Measurements from ENCODE around the gene RCBTB2.

The RCBTB2 gene

DNA sequence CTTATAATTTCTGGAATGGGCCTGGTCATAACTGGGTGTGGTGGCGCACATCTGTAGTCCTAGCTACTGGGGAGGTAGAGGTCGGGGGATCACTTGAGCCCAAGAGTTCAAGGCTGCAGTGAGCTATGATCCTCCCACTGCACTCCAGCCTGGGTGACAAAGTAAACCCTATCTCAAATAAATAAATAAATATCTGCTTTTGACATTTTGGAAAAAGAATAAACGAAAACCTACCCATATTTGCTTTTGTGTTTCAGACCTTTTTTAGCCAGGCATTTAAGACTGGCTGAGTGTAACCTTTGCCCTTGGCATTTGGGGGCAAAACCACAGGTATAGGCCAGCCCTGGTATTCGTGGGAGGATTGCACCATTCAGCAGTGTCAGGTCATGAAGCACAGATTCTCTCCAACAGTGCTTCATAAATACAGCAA, 14.8 kb upstream of the RCBTB2 start:
- H3K4me1 ChIP-seq (ENCODE audit: control insufficient read depth in 2 of 2, insufficient read depth in 2 of 2, low read length in 2 of 2) = peaks cover 0 to 1% of the 10 kb centered on the region in 2 donors
- no peak overlapping the region for H3K4me3 ChIP-seq (ENCODE audit: low read length in 2 of 2)
- H3K9ac ChIP-seq (ENCODE audit: low read depth in 1 of 2, low read length in 2 of 2) = no peak overlapping the region
- no peaks in the 10 kb centered on the region for H3K36me3 ChIP-seq (ENCODE audit: control insufficient read depth in 2 of 2, insufficient read depth in 2 of 2, low read length in 2 of 2)
- no peak overlapping the region for H3K27ac ChIP-seq (ENCODE audit: low read depth in 2 of 2, low read length in 2 of 2)
- H3K9me3 ChIP-seq (ENCODE audit: control insufficient read depth in 2 of 2, low read length in 2 of 2) = peaks cover 10% of the 10 kb centered on the region in 2 donors
- no peaks in the 10 kb centered on the region for H3K27me3 ChIP-seq (ENCODE audit: control insufficient read depth in 2 of 2, insufficient read depth in 2 of 2, low read length in 2 of 2)

DNA sequence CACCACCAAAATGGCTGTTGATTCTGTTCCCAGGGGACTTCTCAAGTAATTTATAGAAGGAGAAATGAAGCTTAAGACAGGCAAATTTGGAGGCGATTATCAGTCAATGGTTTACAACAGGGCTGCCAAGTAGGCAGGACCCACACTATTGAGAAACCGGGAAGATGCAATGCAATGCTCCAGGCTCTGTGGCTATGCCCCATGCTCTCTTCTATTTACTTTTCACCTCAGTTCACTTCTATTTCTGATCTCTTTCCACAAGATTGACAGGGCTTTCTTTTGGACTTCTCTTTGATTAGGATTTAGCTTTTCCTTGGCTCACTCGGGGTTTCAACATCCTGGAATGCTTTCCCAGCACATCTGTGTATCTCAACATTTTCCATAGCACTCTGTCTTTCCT, 12.7 kb upstream of the RCBTB2 start:
- Histone ChIP-seq H3K36me3 (ENCODE audit: control insufficient read depth in 2 of 2, insufficient read depth in 2 of 2, low read length in 2 of 2) (no peaks in the 10 kb centered on the region), H3K4me3 (ENCODE audit: low read length in 2 of 2) (no peak overlapping the region), H3K27me3 (ENCODE audit: control insufficient read depth in 2 of 2, insufficient read depth in 2 of 2, low read length in 2 of 2) (no peaks in the 10 kb centered on the region), H3K4me1 (ENCODE audit: control insufficient read depth in 2 of 2, insufficient read depth in 2 of 2, low read length in 2 of 2) (peaks cover 5 to 7% of the 10 kb centered on the region in 2 donors), H3K27ac (ENCODE audit: low read depth in 2 of 2, low read length in 2 of 2) (no peak overlapping the region), H3K9me3 (ENCODE audit: control insufficient read depth in 2 of 2, low read length in 2 of 2) (peaks cover 0 to 3% of the 10 kb centered on the region in 2 donors), H3K9ac (ENCODE audit: low read depth in 1 of 2, low read length in 2 of 2) (no peak overlapping the region)

DNA sequence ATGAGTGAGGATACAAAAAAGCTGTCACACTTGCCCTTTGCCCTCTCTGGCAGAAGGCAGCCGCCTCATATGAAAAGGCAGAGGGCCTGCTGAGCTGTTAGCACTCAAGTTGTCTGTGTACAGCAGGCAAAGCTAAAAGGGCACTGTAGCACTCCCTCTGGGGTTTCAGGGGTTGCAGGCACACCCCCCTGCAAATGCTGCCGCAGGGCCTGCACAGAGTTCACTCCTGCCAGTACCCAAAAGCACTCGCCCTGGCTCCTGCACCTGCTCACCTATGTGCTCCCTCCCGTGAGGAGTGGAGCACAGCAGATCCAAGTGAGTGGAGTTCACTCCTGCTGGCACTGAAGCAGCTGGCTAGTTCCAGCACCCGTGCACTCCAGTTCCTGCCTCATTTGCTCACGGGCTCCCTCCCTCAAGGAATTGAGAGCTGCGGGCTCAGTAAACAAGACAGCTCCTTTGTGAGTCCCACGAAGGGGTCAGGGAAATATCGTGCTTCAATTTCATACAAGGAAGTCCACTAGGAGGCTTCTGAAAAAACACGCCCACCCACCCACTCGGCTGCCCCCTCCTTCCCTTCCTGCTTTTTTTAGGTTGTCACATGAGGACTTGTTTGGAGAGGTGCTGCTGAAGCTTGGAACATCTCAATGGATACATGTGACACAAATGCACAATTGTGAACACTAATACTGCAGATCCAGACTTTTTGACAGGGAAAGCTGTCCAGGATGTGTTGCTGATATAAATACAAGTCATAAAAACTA, 9.9 kb upstream of the RCBTB2 start:
- Histone ChIP-seq H3K27ac (ENCODE audit: low read depth in 2 of 2, low read length in 2 of 2) (peak overlapping the region; percentile 64 to 69), H3K9ac (ENCODE audit: low read depth in 1 of 2, low read length in 2 of 2) (peak overlapping the region; percentile 29 to 42), H3K36me3 (ENCODE audit: control insufficient read depth in 2 of 2, insufficient read depth in 2 of 2, low read length in 2 of 2) (no peaks in the 10 kb centered on the region), H3K4me3 (ENCODE audit: low read length in 2 of 2) (no peak overlapping the region), H3K4me1 (ENCODE audit: control insufficient read depth in 2 of 2, insufficient read depth in 2 of 2, low read length in 2 of 2) (peaks cover 5 to 7% of the 10 kb centered on the region in 2 donors), H3K27me3 (ENCODE audit: control insufficient read depth in 2 of 2, insufficient read depth in 2 of 2, low read length in 2 of 2) (no peaks in the 10 kb centered on the region), H3K9me3 (ENCODE audit: control insufficient read depth in 2 of 2, low read length in 2 of 2) (no peaks in the 10 kb centered on the region)

- Histone ChIP-seq H3K4me1 (ENCODE audit: control insufficient read depth in 2 of 2, insufficient read depth in 2 of 2, low read length in 2 of 2) (peaks cover 5 to 7% of the 10 kb centered on the region in 2 donors), H3K27me3 (ENCODE audit: control insufficient read depth in 2 of 2, insufficient read depth in 2 of 2, low read length in 2 of 2) (no peaks in the 10 kb centered on the region), H3K4me3 (ENCODE audit: low read length in 2 of 2) (no peak overlapping the region), H3K36me3 (ENCODE audit: control insufficient read depth in 2 of 2, insufficient read depth in 2 of 2, low read length in 2 of 2) (no peaks in the 10 kb centered on the region), H3K9me3 (ENCODE audit: control insufficient read depth in 2 of 2, low read length in 2 of 2) (no peaks in the 10 kb centered on the region), H3K27ac (ENCODE audit: low read depth in 2 of 2, low read length in 2 of 2) (peak overlapping the region; percentile 64 to 69), H3K9ac (ENCODE audit: low read depth in 1 of 2, low read length in 2 of 2) (no peak overlapping the region)
Measured at GRCh38 chr13:48542138-48542537, 9.3 kb upstream of the RCBTB2 start.

- no peaks in the 10 kb centered on the region for H3K9me3 ChIP-seq (ENCODE audit: control insufficient read depth in 2 of 2, low read length in 2 of 2)
- no peak overlapping the region for H3K9ac ChIP-seq (ENCODE audit: low read depth in 1 of 2, low read length in 2 of 2)
- no peak overlapping the region for H3K27ac ChIP-seq (ENCODE audit: low read depth in 2 of 2, low read length in 2 of 2)
- no peak overlapping the region for H3K4me3 ChIP-seq (ENCODE audit: low read length in 2 of 2)
- no peaks in the 10 kb centered on the region for H3K27me3 ChIP-seq (ENCODE audit: control insufficient read depth in 2 of 2, insufficient read depth in 2 of 2, low read length in 2 of 2)
- H3K4me1 ChIP-seq (ENCODE audit: control insufficient read depth in 2 of 2, insufficient read depth in 2 of 2, low read length in 2 of 2) = peaks cover 5 to 7% of the 10 kb centered on the region in 2 donors
- H3K36me3 ChIP-seq (ENCODE audit: control insufficient read depth in 2 of 2, insufficient read depth in 2 of 2, low read length in 2 of 2) = no peaks in the 10 kb centered on the region
Measured at GRCh38 chr13:48539550-48539949, 6.7 kb upstream of the RCBTB2 start.

GRCh38 chr13:48536621-48537250, 3.9 kb upstream of the RCBTB2 start:
- no peaks in the 10 kb centered on the region for H3K9me3 ChIP-seq (ENCODE audit: control insufficient read depth in 2 of 2, low read length in 2 of 2)
- no peak overlapping the region for H3K27ac ChIP-seq (ENCODE audit: low read depth in 2 of 2, low read length in 2 of 2)
- no peak overlapping the region for H3K9ac ChIP-seq (ENCODE audit: low read depth in 1 of 2, low read length in 2 of 2)
- peaks cover 5 to 6% of the 10 kb centered on the region in 2 donors for H3K4me1 ChIP-seq (ENCODE audit: control insufficient read depth in 2 of 2, insufficient read depth in 2 of 2, low read length in 2 of 2)
- H3K27me3 ChIP-seq (ENCODE audit: control insufficient read depth in 2 of 2, insufficient read depth in 2 of 2, low read length in 2 of 2) = no peaks in the 10 kb centered on the region
- no peaks in the 10 kb centered on the region for H3K36me3 ChIP-seq (ENCODE audit: control insufficient read depth in 2 of 2, insufficient read depth in 2 of 2, low read length in 2 of 2)
- H3K4me3 ChIP-seq (ENCODE audit: low read length in 2 of 2) = no peak overlapping the region

- Histone ChIP-seq H3K36me3 (ENCODE audit: control insufficient read depth in 2 of 2, insufficient read depth in 2 of 2, low read length in 2 of 2) (no peaks in the 10 kb centered on the region), H3K4me3 (ENCODE audit: low read length in 2 of 2) (no peak overlapping the region), H3K9ac (ENCODE audit: low read depth in 1 of 2, low read length in 2 of 2) (no peak overlapping the region), H3K27ac (ENCODE audit: low read depth in 2 of 2, low read length in 2 of 2) (no peak overlapping the region), H3K9me3 (ENCODE audit: control insufficient read depth in 2 of 2, low read length in 2 of 2) (no peaks in the 10 kb centered on the region), H3K4me1 (ENCODE audit: control insufficient read depth in 2 of 2, insufficient read depth in 2 of 2, low read length in 2 of 2) (peaks cover 7 to 11% of the 10 kb centered on the region in 2 donors), H3K27me3 (ENCODE audit: control insufficient read depth in 2 of 2, insufficient read depth in 2 of 2, low read length in 2 of 2) (no peaks in the 10 kb centered on the region)
Measured at GRCh38 chr13:48535766-48536165, 2.9 kb upstream of the RCBTB2 start.

DNA sequence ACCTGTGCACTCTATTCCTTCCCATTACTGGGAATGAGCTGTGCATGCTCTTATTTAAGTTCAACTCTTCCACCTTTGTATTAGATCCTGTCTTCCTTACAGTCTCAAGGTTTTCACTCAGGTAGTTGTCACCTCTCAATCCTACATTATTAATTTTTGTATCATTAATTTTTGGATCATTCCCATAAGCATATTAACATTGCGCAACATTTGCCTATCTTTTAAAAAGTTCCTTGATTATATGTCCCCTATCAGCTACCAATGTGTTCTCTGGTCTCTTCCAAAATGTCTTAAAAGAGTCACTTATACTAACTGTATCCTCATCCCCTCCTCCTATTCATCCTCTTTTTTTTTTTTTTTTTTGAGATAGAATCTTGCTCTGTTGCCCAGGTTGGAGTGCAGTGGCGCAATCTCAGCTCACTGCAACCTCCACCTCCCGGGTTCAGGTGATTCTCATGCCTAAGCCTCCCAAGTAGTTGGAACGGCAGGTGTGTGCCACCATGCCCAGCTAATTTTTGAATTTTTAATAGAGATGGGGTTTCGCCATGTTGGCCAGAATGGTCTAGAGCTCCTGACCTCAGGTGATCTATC, 2.1 kb upstream of the RCBTB2 start:
- Histone ChIP-seq H3K36me3 (ENCODE audit: control insufficient read depth in 2 of 2, insufficient read depth in 2 of 2, low read length in 2 of 2) (no peaks in the 10 kb centered on the region), H3K27ac (ENCODE audit: low read depth in 2 of 2, low read length in 2 of 2) (no peak overlapping the region), H3K4me3 (ENCODE audit: low read length in 2 of 2) (no peak overlapping the region), H3K9ac (ENCODE audit: low read depth in 1 of 2, low read length in 2 of 2) (no peak overlapping the region), H3K27me3 (ENCODE audit: control insufficient read depth in 2 of 2, insufficient read depth in 2 of 2, low read length in 2 of 2) (no peaks in the 10 kb centered on the region), H3K9me3 (ENCODE audit: control insufficient read depth in 2 of 2, low read length in 2 of 2) (no peaks in the 10 kb centered on the region), H3K4me1 (ENCODE audit: control insufficient read depth in 2 of 2, insufficient read depth in 2 of 2, low read length in 2 of 2) (peaks cover 7 to 11% of the 10 kb centered on the region in 2 donors)

DNA sequence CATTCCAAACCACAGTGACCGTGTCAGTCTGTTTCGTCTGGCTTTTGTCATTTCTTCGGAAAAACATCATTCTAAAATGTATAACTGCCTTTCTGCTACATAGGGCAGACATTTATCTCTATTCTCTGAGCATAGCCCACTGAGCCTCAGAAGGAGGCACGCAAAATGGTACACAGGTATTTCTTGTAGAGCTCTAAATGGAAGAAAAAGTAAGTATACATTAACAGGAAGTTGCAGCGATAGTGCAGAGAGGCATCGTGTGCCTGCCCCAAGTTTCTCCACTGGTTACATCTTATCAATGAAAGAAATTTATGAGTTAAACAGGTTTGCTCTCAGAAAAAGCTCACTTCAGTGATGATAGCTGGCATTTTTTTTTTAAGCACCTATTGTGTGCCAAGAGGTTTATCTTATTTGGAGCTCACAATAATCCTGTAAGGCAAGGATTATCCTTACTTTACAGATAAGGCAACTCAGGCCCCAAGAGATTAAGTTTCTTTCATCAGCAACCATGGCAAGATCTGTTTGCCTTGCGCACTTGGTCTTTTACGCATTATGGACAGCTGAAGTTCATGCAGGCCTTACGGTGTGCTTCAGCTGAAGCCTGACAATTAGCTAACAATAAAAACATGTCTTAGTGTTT, 1.2 kb upstream of the RCBTB2 start:
- Histone ChIP-seq H3K9ac (ENCODE audit: low read depth in 1 of 2, low read length in 2 of 2) (no peak overlapping the region), H3K27ac (ENCODE audit: low read depth in 2 of 2, low read length in 2 of 2) (peak overlapping the region; percentile 96 to 98), H3K4me3 (ENCODE audit: low read length in 2 of 2) (no peak overlapping the region)

GRCh38 chr13:48532256-48532505, 699 bp downstream of the RCBTB2 start:
- Histone ChIP-seq H3K36me3 (ENCODE audit: control insufficient read depth in 2 of 2, insufficient read depth in 2 of 2, low read length in 2 of 2) (no peaks in the 10 kb centered on the region), H3K9ac (ENCODE audit: low read depth in 1 of 2, low read length in 2 of 2) (peak overlapping the region; percentile 78 to 92), H3K9me3 (ENCODE audit: control insufficient read depth in 2 of 2, low read length in 2 of 2) (no peaks in the 10 kb centered on the region), H3K4me3 (ENCODE audit: low read length in 2 of 2) (peak overlapping the region; percentile 86 to 94), H3K27ac (ENCODE audit: low read depth in 2 of 2, low read length in 2 of 2) (peak overlapping the region; percentile 96 to 98), H3K27me3 (ENCODE audit: control insufficient read depth in 2 of 2, insufficient read depth in 2 of 2, low read length in 2 of 2) (no peaks in the 10 kb centered on the region), H3K4me1 (ENCODE audit: control insufficient read depth in 2 of 2, insufficient read depth in 2 of 2, low read length in 2 of 2) (peaks cover 7 to 11% of the 10 kb centered on the region in 2 donors)

More for the DNA sequence above, 1.2 kb upstream of the RCBTB2 start:
- Histone ChIP-seq H3K36me3 (ENCODE audit: control insufficient read depth in 2 of 2, insufficient read depth in 2 of 2, low read length in 2 of 2) (no peaks in the 10 kb centered on the region), H3K4me1 (ENCODE audit: control insufficient read depth in 2 of 2, insufficient read depth in 2 of 2, low read length in 2 of 2) (peaks cover 7 to 11% of the 10 kb centered on the region in 2 donors), H3K9me3 (ENCODE audit: control insufficient read depth in 2 of 2, low read length in 2 of 2) (no peaks in the 10 kb centered on the region), H3K27me3 (ENCODE audit: control insufficient read depth in 2 of 2, insufficient read depth in 2 of 2, low read length in 2 of 2) (no peaks in the 10 kb centered on the region)
